Heart left ventricle (tissue), 13 donors: ENCODE measurements around the gene RNF213.

ENCODE experiments used
- POLR2A ChIP-seq, 2 donors: fragments of 450-650 bp; IDR thresholded peaks; one replicate each; pipeline ENCODE4 v1.6.1; 2017; ENCODE audit warnings: antibody characterized with exemption in 2 of 2, mild to moderate bottlenecking in 2 of 2, moderate library complexity in 2 of 2
- TF ChIP-seq, protein P1 (sequence below), 12 donors: fragments of 200-600 bp; sonication (generic) in 4 of 12; IDR thresholded peaks; one replicate each; pipeline versions ENCODE4 v1.5.0 to v1.8.0; 2018 to 2022; ENCODE audit warnings: antibody characterized with exemption in 12 of 12, mild to moderate bottlenecking in 5 of 12
- donor health status: ischemic (EF 13 %, LVEDD 7.1; RV severe dilation, severe dysfunction).
- donor health status: DM: no; HTN: yes; CAD: no.
- donor health status: DM: no; HTN: no; CAD: no.
- donor health status: ischemic (EF 25% LVEDD 6.9; RV normal size, moderate dysfunction).
- donor health status: ischemic (EF 25% LVEDD 5.7; RV mildly dilated, moderate dysfunction).
- donor health status: ischemic (EF 35%, LVEDD 5.7; RV mildly dilated, moderate dysfunction).
- donor health status: nonischemic (EF 11% LVEDD 7.7; RV severe dilation, severe dysfunction).
- donor health status: DM: yes; HTN: yes; CAD: no.
- donor health status: PGD.
- donor health status: ischemic (EF 29% LVEDD 5.4; RV normal size, mild dysfunction).
- donor health status: nonischemic (EF 23%, LVEDD 6.1; RV moderate dilation, normal function).

DNA sequence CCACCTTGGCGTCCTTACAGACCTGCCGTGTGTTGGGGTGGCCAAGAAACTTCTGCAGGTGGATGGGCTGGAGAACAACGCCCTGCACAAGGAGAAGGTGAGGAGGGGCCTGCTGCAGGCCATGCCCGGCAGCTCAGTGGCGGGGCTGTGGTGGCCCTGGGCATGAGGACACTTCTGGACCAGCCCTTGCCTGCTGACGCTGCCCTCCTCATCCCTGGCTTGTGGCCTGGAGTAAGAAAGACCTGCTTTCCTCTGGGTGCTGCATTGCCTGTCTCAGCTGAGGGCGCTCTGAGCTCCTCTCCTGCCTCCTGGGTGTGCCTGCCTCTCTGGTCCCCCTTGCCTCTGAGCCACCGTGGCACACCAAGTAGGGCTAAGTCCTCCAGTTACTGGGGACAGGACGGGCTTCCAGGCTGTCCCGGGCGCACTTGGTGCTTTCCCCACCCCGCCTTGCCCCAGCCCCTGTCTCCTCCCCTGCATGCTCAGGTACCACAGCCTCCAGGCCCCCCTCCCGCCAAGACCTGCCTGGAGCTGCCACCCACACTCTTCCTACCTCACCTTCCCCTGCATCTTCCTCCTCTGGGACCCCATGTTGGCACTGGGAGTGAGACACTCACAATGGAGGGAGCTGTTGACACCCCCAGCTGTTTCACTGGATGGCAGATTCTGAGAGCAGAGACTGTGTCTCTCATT, 163.0 kb downstream of the RNF213 start:
- TF ChIP-seq, protein P1, sequence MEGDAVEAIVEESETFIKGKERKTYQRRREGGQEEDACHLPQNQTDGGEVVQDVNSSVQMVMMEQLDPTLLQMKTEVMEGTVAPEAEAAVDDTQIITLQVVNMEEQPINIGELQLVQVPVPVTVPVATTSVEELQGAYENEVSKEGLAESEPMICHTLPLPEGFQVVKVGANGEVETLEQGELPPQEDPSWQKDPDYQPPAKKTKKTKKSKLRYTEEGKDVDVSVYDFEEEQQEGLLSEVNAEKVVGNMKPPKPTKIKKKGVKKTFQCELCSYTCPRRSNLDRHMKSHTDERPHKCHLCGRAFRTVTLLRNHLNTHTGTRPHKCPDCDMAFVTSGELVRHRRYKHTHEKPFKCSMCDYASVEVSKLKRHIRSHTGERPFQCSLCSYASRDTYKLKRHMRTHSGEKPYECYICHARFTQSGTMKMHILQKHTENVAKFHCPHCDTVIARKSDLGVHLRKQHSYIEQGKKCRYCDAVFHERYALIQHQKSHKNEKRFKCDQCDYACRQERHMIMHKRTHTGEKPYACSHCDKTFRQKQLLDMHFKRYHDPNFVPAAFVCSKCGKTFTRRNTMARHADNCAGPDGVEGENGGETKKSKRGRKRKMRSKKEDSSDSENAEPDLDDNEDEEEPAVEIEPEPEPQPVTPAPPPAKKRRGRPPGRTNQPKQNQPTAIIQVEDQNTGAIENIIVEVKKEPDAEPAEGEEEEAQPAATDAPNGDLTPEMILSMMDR (IDR thresholded peaks at IDR 0.05), result no peak
- no peak for TF ChIP-seq POLR2A (IDR thresholded peaks at IDR 0.05)
